ENCODE results near the gene MLLT10. TPM values are rescaled to one million over a fixed set of nuclear protein-coding genes. Genes with fewer than 3 reads are reported as not detected.

The MLLT10 gene
- total and polyA plus RNA-seq, 4 donors, result 20.6 to 97.8 (median 35.7) TPM

- H3K27ac ChIP-seq (ENCODE audit: low read depth in 1 of 2, low read length in 1 of 2), result no peak overlapping the region
- DNase-seq, result no peak
- H3K9ac ChIP-seq (ENCODE audit: insufficient read depth in 1 of 2, low read length in 2 of 2), result no peak overlapping the region
- ATAC-seq (ENCODE audit: insufficient read depth, low FRiP score), result no peak
- H3K9me3 ChIP-seq (ENCODE audit: control insufficient read depth in 4 of 4, insufficient read depth in 3 of 4, low read length in 3 of 4), result no peaks in the 10 kb centered on the region
- H3K4me1 ChIP-seq (ENCODE audit: control insufficient read depth in 5 of 5, insufficient read depth in 5 of 5, low read length in 5 of 5), result peaks cover 0 to 13% (median 0%) of the 10 kb centered on the region in 5 donors
- peaks cover 0 to 6% (median 1%) of the 10 kb centered on the region in 4 donors for H3K36me3 ChIP-seq (ENCODE audit: control insufficient read depth in 4 of 4, insufficient read depth in 4 of 4, low read length in 4 of 4)
- TF ChIP-seq CTCF (IDR thresholded peaks at IDR 0.05; ENCODE audit: control extremely low read depth, extremely low read depth), result no peak
- WGBS, 2 donors, result 89 to 90% methylated on average over 26 of the region's 26 CpGs
- H3K27me3 ChIP-seq (ENCODE audit: control insufficient read depth in 3 of 3, insufficient read depth in 3 of 3, low read length in 2 of 3), result no peaks in the 10 kb centered on the region
- no peak overlapping the region for H3K4me3 ChIP-seq
Observed at GRCh38 chr10:21751341-21752310, 217.6 kb downstream of the MLLT10 start.

- WGBS, 2 donors, result 81 to 90% methylated on average over 18 of the region's 18 CpGs
- Histone ChIP-seq H3K36me3 (ENCODE audit: control insufficient read depth in 4 of 4, insufficient read depth in 4 of 4, low read length in 4 of 4) (peaks cover 0 to 9% (median under 1%) of the 10 kb centered on the region in 4 donors), H3K27me3 (ENCODE audit: control insufficient read depth in 3 of 3, insufficient read depth in 3 of 3, low read length in 2 of 3) (no peaks in the 10 kb centered on the region), H3K27ac (ENCODE audit: low read depth in 1 of 2, low read length in 1 of 2) (no peak overlapping the region), H3K9ac (ENCODE audit: insufficient read depth in 1 of 2, low read length in 2 of 2) (no peak overlapping the region), H3K4me3 (no peak overlapping the region), H3K9me3 (ENCODE audit: control insufficient read depth in 4 of 4, insufficient read depth in 3 of 4, low read length in 3 of 4) (no peaks in the 10 kb centered on the region), H3K4me1 (ENCODE audit: control insufficient read depth in 5 of 5, insufficient read depth in 5 of 5, low read length in 5 of 5) (peaks cover 0 to 34% (median 9%) of the 10 kb centered on the region in 5 donors)
- TF ChIP-seq CTCF (IDR thresholded peaks at IDR 0.05; ENCODE audit: control extremely low read depth, extremely low read depth), result no peak
- DNase-seq, result no peak
- ATAC-seq (ENCODE audit: insufficient read depth, low FRiP score), result no peak
Observed at GRCh38 chr10:21753497-21754270, 219.7 kb downstream of the MLLT10 start.

GRCh38 chr10:21754410-21755011 is 220.5 kb downstream of the MLLT10 start:
- TF ChIP-seq CTCF (IDR thresholded peaks at IDR 0.05; ENCODE audit: control extremely low read depth, extremely low read depth), result no peak
- Histone ChIP-seq H3K9me3 (ENCODE audit: control insufficient read depth in 4 of 4, insufficient read depth in 3 of 4, low read length in 3 of 4) (no peaks in the 10 kb centered on the region), H3K4me1 (ENCODE audit: control insufficient read depth in 5 of 5, insufficient read depth in 5 of 5, low read length in 5 of 5) (peaks cover 0 to 35% (median 9%) of the 10 kb centered on the region in 5 donors), H3K27ac (ENCODE audit: low read depth in 1 of 2, low read length in 1 of 2) (no peak overlapping the region), H3K9ac (ENCODE audit: insufficient read depth in 1 of 2, low read length in 2 of 2) (no peak overlapping the region), H3K36me3 (ENCODE audit: control insufficient read depth in 4 of 4, insufficient read depth in 4 of 4, low read length in 4 of 4) (peaks cover 0 to 14% (median 2%) of the 10 kb centered on the region in 4 donors), H3K4me3 (no peak overlapping the region), H3K27me3 (ENCODE audit: control insufficient read depth in 3 of 3, insufficient read depth in 3 of 3, low read length in 2 of 3) (no peaks in the 10 kb centered on the region)
- DNase-seq, result peak; percentile 67 to 78 (median 72)
- ATAC-seq (ENCODE audit: insufficient read depth, low FRiP score), result no peak
- 69 to 82% methylated on average over 10 of the region's 10 CpGs for WGBS, 2 donors

Measured in lung (tissue), 12 donors.